ENCODE measurements around the gene STOML2.

DNA sequence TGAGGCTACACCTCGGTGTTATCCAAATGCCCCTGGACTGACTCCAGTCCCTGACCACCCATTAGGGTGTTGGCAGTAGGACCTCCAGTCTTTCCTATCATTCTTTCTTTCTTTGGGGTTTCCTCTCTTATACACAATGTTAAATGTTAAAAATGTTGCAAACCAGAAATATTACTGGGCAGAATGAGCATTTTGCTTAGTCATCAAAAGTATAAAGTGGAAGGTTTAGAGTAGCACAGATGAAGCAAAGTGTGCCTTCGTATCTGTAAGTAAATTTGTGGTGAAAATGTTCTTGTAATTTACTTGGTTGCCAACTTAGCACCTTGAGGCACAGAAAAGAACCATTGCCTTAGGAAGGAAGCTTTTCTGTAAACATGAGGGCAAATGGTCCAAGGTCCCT is 37.2 kb upstream of the STOML2 start:
- TF ChIP-seq, protein P1, sequence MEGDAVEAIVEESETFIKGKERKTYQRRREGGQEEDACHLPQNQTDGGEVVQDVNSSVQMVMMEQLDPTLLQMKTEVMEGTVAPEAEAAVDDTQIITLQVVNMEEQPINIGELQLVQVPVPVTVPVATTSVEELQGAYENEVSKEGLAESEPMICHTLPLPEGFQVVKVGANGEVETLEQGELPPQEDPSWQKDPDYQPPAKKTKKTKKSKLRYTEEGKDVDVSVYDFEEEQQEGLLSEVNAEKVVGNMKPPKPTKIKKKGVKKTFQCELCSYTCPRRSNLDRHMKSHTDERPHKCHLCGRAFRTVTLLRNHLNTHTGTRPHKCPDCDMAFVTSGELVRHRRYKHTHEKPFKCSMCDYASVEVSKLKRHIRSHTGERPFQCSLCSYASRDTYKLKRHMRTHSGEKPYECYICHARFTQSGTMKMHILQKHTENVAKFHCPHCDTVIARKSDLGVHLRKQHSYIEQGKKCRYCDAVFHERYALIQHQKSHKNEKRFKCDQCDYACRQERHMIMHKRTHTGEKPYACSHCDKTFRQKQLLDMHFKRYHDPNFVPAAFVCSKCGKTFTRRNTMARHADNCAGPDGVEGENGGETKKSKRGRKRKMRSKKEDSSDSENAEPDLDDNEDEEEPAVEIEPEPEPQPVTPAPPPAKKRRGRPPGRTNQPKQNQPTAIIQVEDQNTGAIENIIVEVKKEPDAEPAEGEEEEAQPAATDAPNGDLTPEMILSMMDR (IDR thresholded peaks at IDR 0.05): no peak
- no peak for TF ChIP-seq POLR2A (IDR thresholded peaks at IDR 0.05)
